ENCODE measurements around the gene TMEM169.

DNA sequence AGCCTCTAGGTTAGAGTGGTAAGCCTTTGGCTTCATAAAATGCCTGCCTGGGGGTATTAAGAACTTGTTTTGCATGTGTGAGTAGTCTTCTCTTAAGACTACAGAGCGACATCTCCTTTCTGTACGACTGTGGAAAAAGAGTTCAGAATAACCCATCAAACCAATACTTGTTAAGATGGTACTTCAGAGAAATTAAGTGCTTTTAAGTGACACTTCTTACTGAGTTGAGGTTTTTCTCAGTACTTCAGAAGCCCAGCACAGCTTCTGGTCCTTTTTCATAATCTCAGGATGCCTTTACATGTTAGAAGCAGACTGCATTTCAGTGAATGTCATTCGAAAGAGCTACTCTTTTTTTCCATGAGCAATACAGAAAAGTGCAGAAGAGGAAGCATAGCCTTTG lies 38.3 kb downstream of the TMEM169 start:
- no peak for TF ChIP-seq ZBTB8A (CRISPR knock-in tag; IDR thresholded peaks at IDR 0.05; ENCODE audit: borderline replicate concordance, low read depth)
- TF ChIP-seq, protein P1, sequence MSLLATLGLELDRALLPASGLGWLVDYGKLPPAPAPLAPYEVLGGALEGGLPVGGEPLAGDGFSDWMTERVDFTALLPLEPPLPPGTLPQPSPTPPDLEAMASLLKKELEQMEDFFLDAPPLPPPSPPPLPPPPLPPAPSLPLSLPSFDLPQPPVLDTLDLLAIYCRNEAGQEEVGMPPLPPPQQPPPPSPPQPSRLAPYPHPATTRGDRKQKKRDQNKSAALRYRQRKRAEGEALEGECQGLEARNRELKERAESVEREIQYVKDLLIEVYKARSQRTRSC (CRISPR knock-in tag; IDR thresholded peaks at IDR 0.05; ENCODE audit: low read depth) = no peak
- TF ChIP-seq ZZZ3 (CRISPR knock-in tag; IDR thresholded peaks at IDR 0.05; ENCODE audit: borderline replicate concordance) = no peak
- TF ChIP-seq ZNF792 (CRISPR knock-in tag; IDR thresholded peaks at IDR 0.05) = no peak
- no peak for TF ChIP-seq POLR2A (IDR thresholded peaks at IDR 0.05; ENCODE audit: insufficient read depth in 1 of 2, low read depth in 2 of 2, low read length in 2 of 2)
- TF ChIP-seq ZKSCAN1 (IDR thresholded peaks at IDR 0.05; ENCODE audit: low read length) = no peak
- no peak for TF ChIP-seq ZNF430 (CRISPR knock-in tag; IDR thresholded peaks at IDR 0.05)
- TF ChIP-seq HCFC1 (IDR thresholded peaks at IDR 0.05; ENCODE audit: low read depth, low read length) = no peak
- no peak for TF ChIP-seq ZNF333 (CRISPR knock-in tag; IDR thresholded peaks at IDR 0.05; ENCODE audit: borderline replicate concordance)
- no peak for TF ChIP-seq HDAC2 (CRISPR knock-in tag; IDR thresholded peaks at IDR 0.05)
- TF ChIP-seq ZNF782 (CRISPR knock-in tag; IDR thresholded peaks at IDR 0.05; ENCODE audit: borderline replicate concordance) = no peak
- no peak for TF ChIP-seq ZNF777 (CRISPR knock-in tag; IDR thresholded peaks at IDR 0.05)
- no peak for TF ChIP-seq GABPB1 (CRISPR knock-in tag; IDR thresholded peaks at IDR 0.05)
